H1 (cell line): Measurements from ENCODE around the gene SCAMP2. TPM values are rescaled to one million over a fixed set of nuclear protein-coding genes. Genes with fewer than 3 reads are reported as not detected.

ENCODE experiments used
- CTCF ChIA-PET: fragments of 300-600 bp; sonication (Branson Sonifier 250); formaldehyde crosslinking; loops from one replicate; lab custom pipeline; 2021; ENCODE audit not compliant: partially characterized antibody; lab: Charles Lee
- POLR2A ChIA-PET: fragments of 300-600 bp; sonication (Branson Sonifier 250); formaldehyde crosslinking; loops from one replicate; lab custom pipeline; 2021; ENCODE audit warnings: inconsistent platforms; ENCODE audit not compliant: partially characterized antibody; lab: Charles Lee
- DNase-seq, 2 experiments: peaks; one replicate each; pipeline versions ENCODE4 v3.0.0 to v3.0.0-alpha.2; 2010 to 2022; ENCODE audit warnings: low spot score in 2 of 2, low read depth in 1 of 2, mixed read lengths in 1 of 2
- FAIRE-seq: peaks from 2 replicates; lab custom pipeline; 2011; peaks lifted over from hg19 to GRCh38; lab: Jason Lieb, UNC
- H2AFZ ChIP-seq: 2 replicates; pipeline ENCODE4 v1.8.1; 2012; ENCODE audit warnings: low read length, inconsistent platforms
- H2AK5ac ChIP-seq: 2 replicates; pipeline ENCODE4 v1.6.1; 2013; ENCODE audit warnings: low read depth, low read length
- H2BK120ac ChIP-seq: replicated peaks from 2 replicates; pipeline ENCODE3; 2013; ENCODE audit warnings: low read depth, low read length, inconsistent platforms
- H2BK12ac ChIP-seq: 2 replicates; pipeline ENCODE4 v1.6.1; 2013; ENCODE audit warnings: low read depth, low read length
- H2BK15ac ChIP-seq: 2 replicates; pipeline ENCODE4 v1.6.1; 2013; ENCODE audit warnings: low read length
- H2BK20ac ChIP-seq: 2 replicates; pipeline ENCODE4 v1.6.1; 2013; ENCODE audit warnings: low read length
- H2BK5ac ChIP-seq: 2 replicates; pipeline ENCODE4 v1.6.1; 2013; ENCODE audit warnings: low read depth, low read length
- H3K14ac ChIP-seq: 2 replicates; pipeline ENCODE4 v1.6.1; 2013; ENCODE audit warnings: inconsistent platforms; ENCODE audit not compliant: insufficient read length
- H3K18ac ChIP-seq: 2 replicates; pipeline ENCODE4 v1.6.1; 2013; ENCODE audit warnings: low read length; ENCODE audit errors: extremely low read depth
- H3K23ac ChIP-seq: 2 replicates; pipeline ENCODE4 v1.6.1; 2013; ENCODE audit warnings: inconsistent platforms; ENCODE audit not compliant: insufficient read length
- H3K23me2 ChIP-seq: 2 replicates; pipeline ENCODE4 v1.6.1; 2013; ENCODE audit warnings: low read depth, low read length
- H3K27ac ChIP-seq: 2 replicates; pipeline ENCODE4 v1.6.1; 2011; ENCODE audit warnings: low read depth, low read length, inconsistent platforms
- H3K27me3 ChIP-seq, 4 experiments: replicated peaks in 1 of 4; 1 replicate in 1 of 4; 2 replicates in 3 of 4; pipeline versions ENCODE4 v1.6.1 to v1.8.1; 2011 to 2013; ENCODE audit warnings: low read length in 3 of 4, mild to moderate bottlenecking in 3 of 4, inconsistent platforms in 2 of 4, mixed read lengths in 2 of 4, moderate library complexity in 1 of 4; ENCODE audit not compliant: control insufficient read depth in 3 of 4, insufficient read depth in 3 of 4; ENCODE audit errors: extremely low read depth in 1 of 4
- H3K36me3 ChIP-seq, 4 experiments: 2 replicates each; pipeline versions ENCODE4 v1.6.1 to v1.8.1; 2011 to 2013; ENCODE audit warnings: mild to moderate bottlenecking in 4 of 4, low read length in 3 of 4, moderate library complexity in 2 of 4, control low read depth in 1 of 4, inconsistent platforms in 1 of 4; ENCODE audit not compliant: insufficient read depth in 4 of 4, control insufficient read depth in 2 of 4
- H3K4ac ChIP-seq: replicated peaks from 2 replicates; pipeline ENCODE3; 2013; ENCODE audit warnings: low read length, low read depth, mixed read lengths, inconsistent platforms; ENCODE audit not compliant: insufficient read length
- H3K4me1 ChIP-seq, 4 experiments: replicated peaks in 1 of 4; 1 replicate in 1 of 4; 2 replicates in 3 of 4; pipeline versions ENCODE4 v1.6.1 to v1.8.1; 2011 to 2013; ENCODE audit warnings: low read length in 3 of 4, inconsistent platforms in 2 of 4, mixed read lengths in 1 of 4; ENCODE audit not compliant: insufficient read depth in 4 of 4, control insufficient read depth in 3 of 4
- H3K4me2 ChIP-seq, 2 experiments: 2 replicates each; pipeline versions ENCODE4 v1.6.1 to v1.8.1; 2011 to 2013; ENCODE audit warnings: low read depth in 2 of 2, low read length in 2 of 2, control low read depth in 1 of 2, inconsistent platforms in 1 of 2, mild to moderate bottlenecking in 1 of 2; ENCODE audit not compliant: insufficient read depth in 1 of 2
- H3K4me3 ChIP-seq, 4 experiments: fragments of 200-600, 300-600 bp in 1 of 4; sonication (generic), shearing (Covaris generic), sonication (Bioruptor Twin) in 1 of 4; 2 replicates each; pipeline versions ENCODE4 v1.5.1 to v1.8.1; 2011 to 2016; ENCODE audit warnings: low read length in 4 of 4, low read depth in 3 of 4, control low read depth in 2 of 4, inconsistent platforms in 2 of 4, mild to moderate bottlenecking in 2 of 4, mixed read lengths in 1 of 4, moderate library complexity in 1 of 4; ENCODE audit not compliant: insufficient read depth in 2 of 4; ENCODE audit errors: extremely low read depth in 1 of 4
- H3K56ac ChIP-seq: replicated peaks from 2 replicates; pipeline ENCODE3; 2013; ENCODE audit warnings: low read depth, mild to moderate bottlenecking, mixed read lengths, low read length, inconsistent platforms; ENCODE audit not compliant: insufficient read length
- H3K79me1 ChIP-seq: 2 replicates; pipeline ENCODE4 v1.6.1; 2013; ENCODE audit warnings: low read depth, low read length, control low read depth
- H3K79me2 ChIP-seq, 2 experiments: 2 replicates each; pipeline versions ENCODE4 v1.6.1 to v1.8.1; 2012 to 2013; ENCODE audit warnings: low read length in 2 of 2, mild to moderate bottlenecking in 2 of 2, inconsistent platforms in 1 of 2; ENCODE audit not compliant: insufficient read depth in 2 of 2, control insufficient read depth in 1 of 2
- H3K9ac ChIP-seq, 4 experiments: replicated peaks in 1 of 4; 1 replicate in 1 of 4; 2 replicates in 3 of 4; pipeline versions ENCODE4 v1.6.1 to v1.8.1; 2011 to 2013; ENCODE audit warnings: low read depth in 3 of 4, low read length in 3 of 4, control low read depth in 2 of 4, mild to moderate bottlenecking in 2 of 4, moderate library complexity in 2 of 4, inconsistent platforms in 1 of 4; ENCODE audit errors: extremely low read depth in 1 of 4
- H3K9me3 ChIP-seq, 2 experiments: 2 replicates each; pipeline versions ENCODE4 v1.6.1 to v1.8.1; 2012 to 2013; ENCODE audit warnings: mild to moderate bottlenecking in 2 of 2, moderate library complexity in 2 of 2, control low read depth in 1 of 2, inconsistent platforms in 1 of 2, low read depth in 1 of 2, low read length in 1 of 2, mixed read lengths in 1 of 2; ENCODE audit not compliant: insufficient read depth in 2 of 2
- H4K20me1 ChIP-seq, 2 experiments: replicated peaks in 1 of 2; 2 replicates each; pipeline versions ENCODE3 to v1.8.1; 2011 to 2013; ENCODE audit warnings: inconsistent platforms in 2 of 2, low read length in 2 of 2, mild to moderate bottlenecking in 1 of 2; ENCODE audit not compliant: insufficient read depth in 2 of 2, control insufficient read depth in 1 of 2
- H4K5ac ChIP-seq: 2 replicates; pipeline ENCODE4 v1.6.1; 2013; ENCODE audit warnings: low read length, low read depth, mixed read lengths, inconsistent platforms; ENCODE audit not compliant: insufficient read length
- H4K8ac ChIP-seq: 2 replicates; pipeline ENCODE4 v1.8.0; 2013; ENCODE audit warnings: mild to moderate bottlenecking, moderate library complexity, low read length, inconsistent platforms; ENCODE audit not compliant: insufficient read depth; ENCODE audit errors: extremely low read depth
- H4K91ac ChIP-seq: replicated peaks from 2 replicates; pipeline ENCODE3; 2013; ENCODE audit warnings: low read length, mixed read lengths, inconsistent platforms; ENCODE audit not compliant: insufficient read length
- CBX5 ChIP-seq: fragments of 300-800, 300-1000 bp; sonication (generic); IDR thresholded peaks from 2 replicates; pipeline ENCODE4 v1.7.1; 2016; ENCODE audit warnings: antibody characterized with exemption, low read length, low read depth
- GTF2F1 ChIP-seq: IDR thresholded peaks from 2 replicates; pipeline ENCODE4 v1.6.1; 2012; ENCODE audit warnings: low read depth, low read length, improper control_type of control experiment, borderline replicate concordance
- JUND ChIP-seq: IDR thresholded peaks from 2 replicates; pipeline ENCODE4 v1.6.1; 2011; ENCODE audit warnings: mild to moderate bottlenecking, improper control_type of control experiment, low read length
- POLR2AphosphoS5 ChIP-seq: IDR thresholded peaks from 2 replicates; pipeline ENCODE4 v1.6.1; 2011; ENCODE audit warnings: low read depth, low read length
- POU5F1 ChIP-seq: IDR thresholded peaks from 2 replicates; pipeline ENCODE4 v1.6.1; 2011; ENCODE audit warnings: low read depth, mild to moderate bottlenecking, low read length, moderate library complexity
- RFX5 ChIP-seq: IDR thresholded peaks from 2 replicates; pipeline ENCODE4 v1.6.1; 2011; ENCODE audit warnings: low read depth, low read length, improper control_type of control experiment, borderline replicate concordance
- SP1 ChIP-seq: IDR thresholded peaks from 2 replicates; pipeline ENCODE4 v1.6.1; 2011; ENCODE audit warnings: low read depth, low read length
- SUZ12 ChIP-seq: fragments of 200-600 bp; sonication (generic); IDR thresholded peaks from 2 replicates; pipeline ENCODE4 v1.6.1; 2012; ENCODE audit warnings: mild to moderate bottlenecking, inconsistent platforms, low read length, moderate library complexity, mixed read lengths
- WGBS, 2 experiments: shearing (Covaris generic) in 1 of 2; methylation state at CpG; one replicate each; pipeline versions ENCODE4 v1.1.6 to v1.1.7; 2013 to 2015; ENCODE audit warnings: low lambda C conversion rate in 2 of 2, mixed read lengths in 2 of 2, inconsistent platforms in 1 of 2, low coverage in 1 of 2, missing lambda C conversion rate in 1 of 2; ENCODE audit not compliant: insufficient replicate concordance in 2 of 2, insufficient coverage in 1 of 2, insufficient read length in 1 of 2; ENCODE audit errors: extremely low coverage in 1 of 2, missing lambda C conversion rate in 1 of 2; 5-methylcytosine and 5-hydroxymethylcytosine counted together
- polyA plus RNA-seq, 7 experiments: library from polyadenylated mRNA; depleted of rRNA in 3 of 7; stranded (reverse) in 5 of 7; unstranded in 2 of 7; fragments of >200 nt in 5 of 7; fragments of 200-250 nt in 2 of 7; gene quantifications; 1 replicate in 5 of 7; 2 replicates in 1 of 7; 4 replicates in 1 of 7; pipeline versions ENCODE4 v1.2.1 to v1.2.3, GENCODE V29; 2011 to 2013; ENCODE audit warnings: missing spikeins in 2 of 7, mixed read lengths in 2 of 7
- total RNA-seq: library from RNA; stranded (reverse); fragmentation: NEBNext Ultra II Directional; extraction: Animal tissue kit (Norgen Biotek cat#: 25700); gene quantifications from 2 replicates; pipeline ENCODE4 v1.2.1, GENCODE V29; 2021

The SCAMP2 gene
- total and polyA plus RNA-seq, 2 of the 8 experiments (the other 6 are each of a cell fraction or from before 2014, with no cell fraction given), result 41.7 to 131 TPM

DNA sequence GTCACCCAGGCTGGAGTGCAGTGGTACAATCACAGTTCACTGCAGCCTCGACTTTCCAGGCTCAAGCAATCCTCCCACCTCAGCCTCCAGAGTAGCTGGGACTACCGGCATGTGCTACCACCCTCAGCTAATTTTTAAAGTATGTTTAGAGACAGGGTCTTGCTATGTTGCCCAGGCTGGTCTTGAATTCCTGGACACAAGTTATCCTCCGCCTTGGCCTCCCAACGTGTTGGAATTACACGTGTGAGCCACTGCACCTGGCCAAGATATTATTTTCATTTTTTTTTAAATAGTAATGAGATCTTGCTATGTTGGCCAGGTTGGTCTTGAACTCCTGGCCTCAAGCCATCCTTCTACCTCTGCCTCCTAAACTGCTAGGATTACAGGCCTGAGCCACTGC lies 12.3 kb upstream of the SCAMP2 start:
- H3K18ac ChIP-seq, result no peak overlapping the region
- H3K23ac ChIP-seq, result no peak overlapping the region
- no peak overlapping the region for H3K9ac ChIP-seq
- 91% methylated on average over 5 of the region's 5 CpGs; no CpG with 5 or more reads in 1 of the 2 experiments for WGBS, 2 experiments
- H4K5ac ChIP-seq, result no peak overlapping the region
- no peaks in the 10 kb centered on the region for H3K36me3 ChIP-seq
- no peak for FAIRE-seq
- peaks cover 8% of the 10 kb centered on the region for H3K23me2 ChIP-seq
- no peaks in the 10 kb centered on the region for H3K79me1 ChIP-seq
- H2BK12ac ChIP-seq, result no peak overlapping the region
- H2AK5ac ChIP-seq, result no peak overlapping the region
- no peak overlapping the region for H2BK20ac ChIP-seq
- no peak overlapping the region for H2BK120ac ChIP-seq
- H3K4me1 ChIP-seq, result peaks cover 0 to 8% (median 3%) of the 10 kb centered on the region in 4 experiments; a peak in 6 of 7 replicates
- no peaks in the 10 kb centered on the region for H3K79me2 ChIP-seq
- no peak overlapping the region for H3K4ac ChIP-seq
- no peak for DNase-seq
- ChIA-PET POLR2A (interaction anchor here (1.0 to 1.9 kb wide), 3 partner anchors 8 to 16 kb away, joined by 3 to 6 read pairs (median 5); no protein-coding TSS in a partner anchor), CTCF (interaction anchor here (0.7 to 2.4 kb wide), 5 partner anchors 45 to 472 kb away, joined by 3 to 6 read pairs (median 3); no protein-coding TSS in a partner anchor)
- H2BK5ac ChIP-seq, result no peak overlapping the region
- no peak overlapping the region for H3K14ac ChIP-seq
- H2BK15ac ChIP-seq, result no peak overlapping the region
- no peak overlapping the region for H3K4me3 ChIP-seq
- no peak overlapping the region for H2AFZ ChIP-seq
- no peak overlapping the region for H4K91ac ChIP-seq
- H3K27ac ChIP-seq, result no peak overlapping the region
- H3K4me2 ChIP-seq, result no peak overlapping the region
- H4K20me1 ChIP-seq, result no peaks in the 10 kb centered on the region
- H3K56ac ChIP-seq, result no peak overlapping the region
- no peak overlapping the region for H4K8ac ChIP-seq
- no peaks in the 10 kb centered on the region for H3K27me3 ChIP-seq
- TF ChIP-seq GTF2F1 (no peak), CBX5 (no peak), RFX5 (no peak), SUZ12 (no peak), POLR2AphosphoS5 (no peak), JUND (no peak), SP1 (no peak), POU5F1 (no peak)
- H3K9me3 ChIP-seq, result no peaks in the 10 kb centered on the region
